ENCODE measurements around the gene TSHR.
"Not testable (repeated sequence)": the region's sequence is repeated elsewhere in the genome, so short reads cannot be mapped to it uniquely, and the experiment has no call there.

TSHR gene

DNA sequence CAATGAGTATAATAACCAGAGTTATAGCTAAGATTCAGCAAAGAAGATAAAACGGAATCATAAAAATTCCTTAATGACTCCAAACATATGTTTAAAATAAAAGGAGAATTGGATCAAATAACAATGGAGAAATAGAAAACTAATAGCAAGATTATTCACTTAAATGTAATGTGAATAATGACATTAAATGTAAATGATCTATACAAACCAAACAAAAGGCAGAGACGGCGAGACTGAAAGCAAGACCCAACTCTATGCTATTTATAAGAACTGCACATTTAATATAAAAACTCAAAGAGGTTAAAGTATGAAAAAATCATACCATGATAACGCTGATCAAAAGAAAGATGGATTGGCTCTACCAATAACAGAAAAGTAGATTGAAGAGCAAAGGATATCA is 3.9 kb upstream of the TSHR start:
- DNase-seq (ENCODE audit: low spot score), result no peak

DNA sequence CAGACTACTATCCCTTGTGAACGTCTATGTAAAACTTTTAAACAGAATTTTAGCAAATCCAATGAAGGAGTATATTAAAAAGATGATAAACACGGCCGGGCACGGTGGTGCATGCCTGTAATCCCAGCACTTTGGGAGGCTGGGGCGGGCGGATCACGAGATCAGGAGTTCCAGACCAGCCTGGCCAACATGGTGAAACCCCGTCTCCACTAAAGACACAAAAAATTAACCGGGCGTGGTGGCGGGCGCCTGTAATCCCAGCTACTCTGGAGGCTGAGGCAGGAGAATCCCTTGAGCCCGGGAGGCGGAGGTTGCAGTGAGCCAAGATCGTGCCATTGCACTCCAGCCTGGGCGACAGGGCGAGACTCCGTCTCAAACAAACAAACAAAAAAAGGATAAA is 2.2 kb upstream of the TSHR start:
- DNase-seq (ENCODE audit: low spot score), result not testable (repeated sequence)

DNA sequence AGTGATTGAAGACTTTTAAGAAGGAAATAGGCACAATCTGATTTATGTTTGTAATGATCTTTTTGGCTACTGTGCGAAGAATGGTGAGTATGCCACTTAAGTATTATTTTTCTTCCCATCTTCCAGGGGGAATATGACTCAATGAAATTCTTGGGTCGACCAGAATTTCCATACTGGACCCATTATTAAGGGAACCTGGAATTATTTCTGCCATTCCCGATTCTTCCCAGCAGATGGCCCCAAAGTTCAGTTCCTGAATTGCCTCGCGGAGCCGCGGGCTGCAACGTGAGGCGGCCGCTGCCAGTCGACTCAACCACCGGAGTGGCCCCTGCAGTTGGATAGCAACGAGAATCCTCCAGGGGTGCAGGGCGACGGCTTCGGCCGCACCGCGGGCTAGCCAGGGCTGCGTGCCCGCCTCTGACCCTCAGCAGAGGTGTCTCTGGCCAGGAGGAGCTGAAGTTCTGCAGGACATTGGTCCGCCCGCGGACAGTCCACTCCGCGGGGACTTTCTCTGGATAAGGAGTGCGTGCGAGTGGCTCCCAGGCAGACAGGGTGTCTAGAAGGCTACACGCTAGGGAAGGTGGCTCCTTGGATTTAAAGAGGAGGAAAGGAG is 628 bp upstream of the TSHR start:
- DNase-seq (ENCODE audit: low spot score), result peak; percentile 79

GRCh38 chr14:80956102-80956501 is 681 bp downstream of the TSHR start:
- no peak for DNase-seq (ENCODE audit: low spot score)

DNA sequence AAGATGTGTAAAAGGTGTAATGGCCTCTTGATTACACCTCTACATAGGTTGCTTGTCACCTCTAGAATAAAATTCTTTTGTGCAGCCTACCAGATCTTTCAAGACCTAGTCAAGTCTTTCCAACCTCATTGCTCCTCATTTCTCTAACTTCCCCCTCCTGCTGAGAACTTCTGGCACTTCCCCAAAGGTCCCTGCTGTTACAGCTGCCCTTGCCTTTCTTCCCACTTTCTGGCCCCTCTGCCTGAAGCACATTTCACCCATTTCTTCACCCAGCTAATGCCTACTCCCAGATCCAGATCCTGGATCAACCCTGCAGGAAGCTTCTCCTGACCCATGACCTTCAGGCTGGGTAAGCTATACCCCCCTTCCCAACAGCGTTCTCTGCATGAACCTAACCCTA is 1.5 kb downstream of the TSHR start:
- no peak for DNase-seq (ENCODE audit: low spot score)

- no peak for DNase-seq (ENCODE audit: low spot score)
Observed at GRCh38 chr14:80957613-80958012, 2.2 kb downstream of the TSHR start.

DNA sequence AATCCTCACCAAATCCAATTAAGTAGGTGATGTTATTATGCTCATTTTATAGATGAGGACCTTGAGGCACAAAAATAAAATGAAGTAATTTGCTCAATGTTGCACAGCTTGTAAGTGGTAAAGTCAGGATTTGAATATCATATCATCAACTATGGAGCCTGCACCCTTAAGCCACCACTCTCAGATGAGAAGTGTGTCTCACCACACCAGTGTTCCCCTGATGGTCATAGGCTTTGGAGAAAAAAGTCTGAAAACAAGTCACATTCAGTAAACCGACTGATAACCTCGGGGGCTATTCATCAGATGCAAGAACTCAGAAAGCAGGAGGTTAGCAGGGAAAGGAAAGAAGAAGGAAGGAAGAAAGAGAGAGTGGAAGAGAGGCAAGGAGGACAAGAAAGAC is 2.8 kb downstream of the TSHR start:
- no peak for DNase-seq (ENCODE audit: low spot score)

DNA sequence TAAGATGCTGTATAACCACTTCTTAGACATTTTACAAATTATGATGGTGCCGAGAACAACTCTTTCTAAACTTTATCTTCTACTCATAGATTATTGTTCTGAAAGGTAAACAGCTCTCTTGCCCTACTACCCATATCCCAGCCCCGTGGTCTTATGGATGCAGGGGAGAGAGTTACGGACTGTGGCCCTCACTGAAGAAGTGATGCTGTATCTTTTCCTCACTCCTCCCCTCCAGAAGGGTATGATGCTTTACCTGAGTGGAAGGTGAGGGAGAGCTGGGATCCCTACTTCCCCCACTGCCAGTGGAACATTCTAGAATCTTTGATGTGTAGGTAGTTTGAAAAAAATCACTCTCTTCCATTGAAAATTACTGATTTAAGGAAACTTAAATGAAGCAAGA is 3.5 kb downstream of the TSHR start:
- no peak for DNase-seq (ENCODE audit: low spot score)

DNA sequence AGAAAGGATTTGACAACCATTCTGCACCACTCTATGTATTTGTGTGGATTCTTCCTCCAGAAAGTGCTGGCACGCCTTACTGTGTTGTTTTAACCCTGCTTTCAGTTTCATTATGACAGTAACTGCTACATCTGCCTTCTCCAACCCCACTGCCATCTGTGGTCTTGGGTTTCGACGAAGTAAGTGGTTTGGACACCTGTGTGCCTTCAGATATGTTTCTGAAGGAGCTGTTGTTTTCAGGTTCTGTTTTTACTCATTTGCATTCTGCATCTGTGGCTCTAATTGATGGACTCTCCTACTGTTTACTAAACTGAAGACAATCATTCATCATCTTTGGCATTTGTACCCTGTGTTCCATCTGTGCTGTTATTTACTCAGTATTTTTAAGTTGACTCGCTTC is 4.1 kb downstream of the TSHR start:
- no peak for DNase-seq (ENCODE audit: low spot score)

GRCh38 chr14:80965037-80965436 is 9.6 kb downstream of the TSHR start:
- DNase-seq (ENCODE audit: low spot score), result no peak

- DNase-seq (ENCODE audit: low spot score), result no peak
Observed at GRCh38 chr14:80973931-80974641, 18.7 kb downstream of the TSHR start.

GRCh38 chr14:80974679-80975078 is 19.3 kb downstream of the TSHR start:
- DNase-seq (ENCODE audit: low spot score), result no peak

DNA sequence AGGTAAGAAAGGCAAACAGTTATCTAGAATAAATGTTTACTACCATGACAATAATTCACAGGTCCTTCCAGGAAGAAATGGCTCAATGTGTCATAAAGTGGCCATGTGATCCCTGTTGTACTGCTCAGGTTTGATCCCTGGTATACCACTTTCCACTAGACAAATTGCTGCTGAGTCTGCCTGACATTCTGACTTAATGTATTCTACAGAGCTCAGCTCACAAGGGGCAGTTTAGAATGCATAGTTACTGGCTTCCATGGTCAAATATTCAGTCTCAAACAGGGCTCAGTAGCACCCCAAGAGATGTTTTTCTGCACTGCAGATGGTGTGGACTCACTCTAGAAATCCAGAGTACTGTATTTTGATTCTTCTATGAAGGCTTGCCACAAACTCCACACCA is 21.8 kb downstream of the TSHR start:
- DNase-seq (ENCODE audit: low spot score), result no peak

DNA sequence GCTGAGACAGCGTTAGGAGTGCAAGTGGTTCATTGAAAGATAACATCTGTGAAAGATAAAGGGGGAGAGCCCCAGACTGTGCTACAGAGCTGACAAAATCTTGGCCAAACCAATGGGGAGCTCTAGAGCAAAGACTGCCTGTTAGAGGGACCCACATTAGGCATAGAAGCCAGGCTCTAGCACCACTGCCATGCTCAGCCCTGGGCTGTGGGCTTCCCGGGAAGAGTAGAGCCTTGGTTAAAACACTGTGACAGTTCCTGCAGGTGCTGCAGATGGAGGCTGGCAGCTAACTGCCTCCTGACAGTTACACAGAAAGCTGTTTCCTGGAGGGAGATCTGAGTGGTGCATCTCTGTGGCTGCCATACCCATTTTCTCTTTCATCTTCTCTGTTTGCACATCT is 23.0 kb downstream of the TSHR start:
- no peak for DNase-seq (ENCODE audit: low spot score)

- DNase-seq (ENCODE audit: low spot score), result peak; percentile 42
Observed at GRCh38 chr14:80979951-80980350, 24.5 kb downstream of the TSHR start.

DNA sequence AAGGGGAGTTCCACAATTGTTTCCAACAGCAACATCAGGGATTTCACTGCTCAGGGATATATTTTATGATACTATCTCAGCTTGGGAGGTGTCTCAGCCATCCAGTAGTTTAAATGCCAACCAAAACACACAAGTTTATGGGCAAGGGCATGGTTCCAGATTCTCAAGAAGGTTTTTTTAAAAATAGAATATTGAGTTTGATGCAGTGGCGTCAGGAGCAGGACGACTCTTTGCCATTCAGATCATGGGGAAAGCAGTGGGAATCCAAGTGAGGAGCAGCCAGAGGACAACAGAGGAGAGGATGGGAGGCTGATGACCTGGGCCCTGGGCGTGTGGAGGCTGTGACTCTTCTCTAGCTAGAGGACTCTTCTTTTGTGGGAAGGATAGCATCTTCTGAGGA is 25.7 kb downstream of the TSHR start:
- no peak for DNase-seq (ENCODE audit: low spot score)

DNA sequence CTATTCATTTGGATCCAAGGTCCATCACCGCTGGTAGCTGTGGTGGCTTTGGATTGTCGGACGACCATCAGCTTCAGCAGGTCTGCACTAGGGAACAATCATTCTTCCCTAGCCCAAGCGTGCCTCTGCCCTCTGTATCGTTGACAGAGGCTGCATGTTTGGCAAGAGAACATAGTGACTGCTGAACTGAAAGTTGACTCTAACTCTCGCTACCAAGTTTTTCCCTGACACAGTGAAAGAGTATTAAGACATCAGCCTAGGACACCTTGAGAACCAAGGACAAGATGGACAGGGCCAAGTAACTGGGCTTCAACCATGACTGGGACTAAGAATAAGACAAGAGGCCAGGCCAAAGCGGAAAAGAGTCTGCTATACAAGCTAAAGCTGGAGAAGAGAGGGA is 26.3 kb downstream of the TSHR start:
- no peak for DNase-seq (ENCODE audit: low spot score)

DNA sequence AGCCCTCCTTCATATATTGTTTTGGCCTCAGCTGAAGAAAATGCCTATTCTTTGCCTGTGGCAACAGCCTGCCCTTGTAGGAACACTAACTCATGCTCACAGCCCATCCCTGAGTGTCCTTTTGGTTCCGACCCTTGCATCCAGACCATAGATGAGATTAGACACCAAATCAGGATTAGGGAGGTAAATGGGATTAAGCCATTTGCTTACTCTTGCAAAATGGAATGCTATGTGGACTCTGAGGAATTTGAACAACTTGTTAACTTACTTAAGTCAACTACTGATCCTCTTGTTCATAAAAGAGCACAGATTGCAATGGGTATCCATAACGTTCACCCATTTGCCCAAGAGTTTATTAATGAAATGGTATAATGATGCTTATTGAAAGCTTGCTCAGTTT is 27.3 kb downstream of the TSHR start:
- no peak for DNase-seq (ENCODE audit: low spot score)

- peak; percentile 68 for DNase-seq (ENCODE audit: low spot score)
Observed at GRCh38 chr14:80987235-80988032, 32.0 kb downstream of the TSHR start.

- no peak for DNase-seq (ENCODE audit: low spot score)
Observed at GRCh38 chr14:80988192-80988591, 32.8 kb downstream of the TSHR start.

- DNase-seq (ENCODE audit: low spot score), result no peak
Observed at GRCh38 chr14:80988735-80989429, 33.5 kb downstream of the TSHR start.

GRCh38 chr14:80992580-80992979 is 37.2 kb downstream of the TSHR start:
- no peak for DNase-seq (ENCODE audit: low spot score)
